Thymus (tissue), 11 donors: ENCODE results near the gene CYSTM1. TPM values are rescaled to one million over a fixed set of nuclear protein-coding genes. Genes with fewer than 3 reads are reported as not detected.

Experiments used
- DNase-seq, 9 donors: peaks; one replicate each; pipeline ENCODE4 v3.0.0-alpha.2; 2013; ENCODE audit warnings: low spot score in 9 of 9, low read depth in 6 of 9, missing footprints in 1 of 9
- H3K27ac ChIP-seq, 2 donors: one replicate each; pipeline ENCODE4 v1.5.1; 2013; ENCODE audit warnings: control low read depth in 1 of 2, low read depth in 1 of 2, low read length in 1 of 2, mild to moderate bottlenecking in 1 of 2, moderate library complexity in 1 of 2
- H3K27me3 ChIP-seq, 2 donors: one replicate each; pipeline ENCODE4 v1.5.1; 2013; ENCODE audit warnings: low read length in 1 of 2; ENCODE audit not compliant: control insufficient read depth in 2 of 2, insufficient read depth in 1 of 2
- H3K36me3 ChIP-seq, 2 donors: one replicate each; pipeline ENCODE4 v1.5.1; 2013; ENCODE audit warnings: low read length in 1 of 2, mild to moderate bottlenecking in 1 of 2, moderate library complexity in 1 of 2; ENCODE audit not compliant: control insufficient read depth in 2 of 2, insufficient read depth in 2 of 2
- H3K4me1 ChIP-seq, 2 donors: one replicate each; pipeline ENCODE4 v1.5.1; 2013; ENCODE audit warnings: low read length in 2 of 2; ENCODE audit not compliant: control insufficient read depth in 2 of 2, insufficient read depth in 2 of 2
- H3K4me3 ChIP-seq, 2 donors: one replicate each; pipeline ENCODE4 v1.5.1; 2013; ENCODE audit warnings: low read length in 2 of 2, control low read depth in 1 of 2, mild to moderate bottlenecking in 1 of 2
- H3K9me3 ChIP-seq, 2 donors: one replicate each; pipeline ENCODE4 v1.5.1; 2013; ENCODE audit warnings: low read length in 1 of 2, mild to moderate bottlenecking in 1 of 2; ENCODE audit not compliant: control insufficient read depth in 2 of 2, insufficient read depth in 1 of 2
- WGBS: extraction: QIAGEN DNeasy Blood & Tissue Kit; methylation state at CpG from one replicate; pipeline ENCODE4 v1.1.7; 2013; 5-methylcytosine and 5-hydroxymethylcytosine counted together
- polyA plus RNA-seq: library from polyadenylated mRNA; stranded (reverse); fragments of 200-250 nt; gene quantifications from one replicate; pipeline ENCODE4 v1.2.3, GENCODE V29; 2013
- total RNA-seq: library from RNA; stranded (reverse); fragments of 120-200 nt; gene quantifications from one replicate; pipeline ENCODE4 v1.2.4, GENCODE V29; 2013
- donor health status: healthy.

CYSTM1 gene
- total and polyA plus RNA-seq, 2 donors: 23.1 to 44.7 TPM

DNA sequence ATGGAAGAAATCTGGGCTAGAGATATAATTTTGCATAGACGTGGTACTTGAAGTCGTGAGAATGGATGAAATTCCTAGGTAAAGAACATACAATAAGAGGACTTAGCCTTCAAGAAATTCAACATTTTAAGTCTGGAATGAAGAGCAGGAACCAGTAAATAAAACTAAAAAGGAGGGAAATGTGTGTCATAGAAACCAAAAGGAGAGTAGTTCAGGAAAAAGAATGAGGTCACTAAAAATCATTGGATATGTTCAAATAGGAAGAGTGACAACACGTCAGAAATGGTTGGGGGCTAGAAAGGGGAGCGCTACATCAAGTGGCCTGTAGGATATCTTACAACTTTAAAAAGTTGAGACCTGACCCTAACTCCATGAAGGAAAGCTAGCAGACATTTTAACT is 83.9 kb downstream of the CYSTM1 start:
- Histone ChIP-seq H3K27ac (no peak overlapping the region), H3K36me3 (peaks cover 0 to 18% of the 10 kb centered on the region in 2 donors), H3K27me3 (no peaks in the 10 kb centered on the region), H3K4me3 (no peak overlapping the region), H3K9me3 (no peaks in the 10 kb centered on the region), H3K4me1 (no peaks in the 10 kb centered on the region)
- 98% methylated on average over 4 of the region's 4 CpGs for WGBS
- DNase-seq: no peak

GRCh38 chr5:140259500-140259899 is 84.5 kb downstream of the CYSTM1 start:
- no peak for DNase-seq
- no peak overlapping the region for H3K27ac ChIP-seq
- H3K4me1 ChIP-seq: no peaks in the 10 kb centered on the region
- peaks cover 0 to 18% of the 10 kb centered on the region in 2 donors for H3K36me3 ChIP-seq
- H3K4me3 ChIP-seq: no peak overlapping the region
- H3K9me3 ChIP-seq: no peaks in the 10 kb centered on the region
- 97% methylated on average over 2 of the region's 2 CpGs for WGBS
- no peaks in the 10 kb centered on the region for H3K27me3 ChIP-seq

- H3K4me1 ChIP-seq: no peaks in the 10 kb centered on the region
- 97% methylated on average over 2 of the region's 2 CpGs for WGBS
- no peak for DNase-seq
- H3K36me3 ChIP-seq: peaks cover 0 to 18% of the 10 kb centered on the region in 2 donors
- peaks cover 0 to 3% of the 10 kb centered on the region in 2 donors for H3K9me3 ChIP-seq
- no peak overlapping the region for H3K4me3 ChIP-seq
- H3K27ac ChIP-seq: no peak overlapping the region
- no peaks in the 10 kb centered on the region for H3K27me3 ChIP-seq
Observed at GRCh38 chr5:140260089-140260656, 85.2 kb downstream of the CYSTM1 start.

- Histone ChIP-seq H3K27me3 (no peaks in the 10 kb centered on the region), H3K9me3 (peaks cover 0 to 3% of the 10 kb centered on the region in 2 donors), H3K36me3 (peaks cover 0 to 18% of the 10 kb centered on the region in 2 donors), H3K27ac (no peak overlapping the region), H3K4me3 (no peak overlapping the region), H3K4me1 (no peaks in the 10 kb centered on the region)
- DNase-seq: no peak
- 81% methylated on average over 8 of the region's 8 CpGs for WGBS
Observed at GRCh38 chr5:140261403-140262171, 86.6 kb downstream of the CYSTM1 start.

- Histone ChIP-seq H3K4me3 (no peak overlapping the region), H3K36me3 (peaks cover 0 to 18% of the 10 kb centered on the region in 2 donors), H3K27me3 (no peaks in the 10 kb centered on the region), H3K4me1 (peaks cover 0 to under 1% of the 10 kb centered on the region in 2 donors), H3K9me3 (peaks cover 0 to 3% of the 10 kb centered on the region in 2 donors), H3K27ac (no peak overlapping the region)
- 98% methylated on average over 3 of the region's 3 CpGs for WGBS
- no peak for DNase-seq
Observed at GRCh38 chr5:140262221-140262620, 87.2 kb downstream of the CYSTM1 start.

- Histone ChIP-seq H3K4me1 (peaks cover 0 to 4% of the 10 kb centered on the region in 2 donors), H3K9me3 (peaks cover 0 to 3% of the 10 kb centered on the region in 2 donors), H3K36me3 (peaks cover 0 to 18% of the 10 kb centered on the region in 2 donors), H3K27me3 (no peaks in the 10 kb centered on the region), H3K27ac (no peak overlapping the region), H3K4me3 (no peak overlapping the region)
- 98% methylated on average over 3 of the region's 3 CpGs for WGBS
- DNase-seq: no peak
Observed at GRCh38 chr5:140262839-140263238, 87.9 kb downstream of the CYSTM1 start.

- Histone ChIP-seq H3K4me1 (peaks cover 0 to 4% of the 10 kb centered on the region in 2 donors), H3K27ac (no peak overlapping the region), H3K4me3 (no peak overlapping the region), H3K27me3 (no peaks in the 10 kb centered on the region), H3K36me3 (peaks cover 0 to 3% of the 10 kb centered on the region in 2 donors), H3K9me3 (peaks cover 0 to 3% of the 10 kb centered on the region in 2 donors)
- DNase-seq: no peak
- WGBS: 100% methylated on average over 1 of the region's 1 CpG
Observed at GRCh38 chr5:140265845-140266244, 90.9 kb downstream of the CYSTM1 start.

GRCh38 chr5:140266471-140267200 is 91.6 kb downstream of the CYSTM1 start:
- peaks cover 0 to 3% of the 10 kb centered on the region in 2 donors for H3K36me3 ChIP-seq

DNA sequence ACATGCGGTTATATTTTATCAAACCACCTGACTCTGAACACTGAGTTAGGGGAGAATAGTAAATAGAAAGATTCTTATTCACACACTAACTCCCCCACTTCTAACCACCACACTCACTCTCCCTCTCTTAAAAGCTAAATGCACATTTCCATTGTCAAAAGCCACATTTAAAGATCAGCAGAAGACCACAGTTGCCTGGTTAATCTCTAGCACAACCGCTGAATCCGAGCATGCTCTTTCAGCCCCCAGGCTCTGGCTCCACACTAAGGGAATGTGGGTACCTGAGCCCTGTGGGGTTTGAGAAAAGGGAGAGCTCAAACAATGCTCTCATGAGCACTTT is 92.2 kb downstream of the CYSTM1 start:
- Histone ChIP-seq H3K27me3 (no peaks in the 10 kb centered on the region), H3K27ac (peak overlapping the region; percentile 46 to 63), H3K9me3 (peaks cover 0 to 3% of the 10 kb centered on the region in 2 donors), H3K4me3 (no peak overlapping the region), H3K4me1 (peaks cover 0 to 4% of the 10 kb centered on the region in 2 donors), H3K36me3 (peaks cover 0 to 3% of the 10 kb centered on the region in 2 donors)
- 19% methylated on average over 3 of the region's 3 CpGs for WGBS
- DNase-seq: peak in 4 of 9 donors; percentile 24 to 62 (median 36)

More at GRCh38 chr5:140266471-140267200, 91.6 kb downstream of the CYSTM1 start:
- WGBS: 42% methylated on average over 6 of the region's 6 CpGs
- H3K4me3 ChIP-seq: no peak overlapping the region
- H3K4me1 ChIP-seq: peaks cover 0 to 4% of the 10 kb centered on the region in 2 donors
- peak in 2 of 9 donors; percentile 22 to 25 for DNase-seq
- H3K27ac ChIP-seq: peak overlapping the region in 1 of 2 donors; percentile 63
- no peaks in the 10 kb centered on the region for H3K27me3 ChIP-seq
- H3K9me3 ChIP-seq: peaks cover 0 to 3% of the 10 kb centered on the region in 2 donors
